GM19438 (cell line): ENCODE measurements around the gene TCF4.

Experiments
- ATAC-seq: cut with Tn5 transposase; IDR thresholded peaks from one replicate; pipeline ENCODE4 v1.9.1; 2021; ENCODE audit warnings: low read depth; ENCODE audit not compliant: unreplicated experiment

TCF4 gene

GRCh38 chr18:55316486-55317184 is 271.4 kb downstream of the TCF4 start:
- no peak for ATAC-seq

GRCh38 chr18:55314615-55315237 is 273.3 kb downstream of the TCF4 start:
- no peak for ATAC-seq

GRCh38 chr18:55314031-55314430 is 274.0 kb downstream of the TCF4 start:
- ATAC-seq: no peak

- ATAC-seq: no peak
These were observed 277.1 kb downstream of the TCF4 start for GRCh38 chr18:55310863-55311262.

GRCh38 chr18:55310044-55310676 is 277.8 kb downstream of the TCF4 start:
- no peak for ATAC-seq

GRCh38 chr18:55309249-55309648 is 278.7 kb downstream of the TCF4 start:
- no peak for ATAC-seq

GRCh38 chr18:55307505-55307904 is 280.5 kb downstream of the TCF4 start:
- ATAC-seq: peak; percentile 43

- ATAC-seq: no peak
These were observed 281.5 kb downstream of the TCF4 start for GRCh38 chr18:55306359-55307024.

GRCh38 chr18:55302167-55302833 is 285.7 kb downstream of the TCF4 start:
- ATAC-seq: no peak

GRCh38 chr18:55301824-55302166 is 286.2 kb downstream of the TCF4 start:
- no peak for ATAC-seq

- ATAC-seq: peak; percentile 44
These were observed 287.0 kb downstream of the TCF4 start for GRCh38 chr18:55300936-55301531.

- no peak for ATAC-seq
These were observed 287.5 kb downstream of the TCF4 start for GRCh38 chr18:55300421-55300935.

- no peak for ATAC-seq
These were observed 291.2 kb downstream of the TCF4 start for GRCh38 chr18:55296778-55297177.

- ATAC-seq: no peak
These were observed 291.9 kb downstream of the TCF4 start for GRCh38 chr18:55296115-55296514.

- ATAC-seq: no peak
These were observed 297.1 kb downstream of the TCF4 start for GRCh38 chr18:55290898-55291297.

GRCh38 chr18:55289775-55290174 is 298.2 kb downstream of the TCF4 start:
- peak; percentile 68 for ATAC-seq

- ATAC-seq: no peak
These were observed 298.9 kb downstream of the TCF4 start for GRCh38 chr18:55289048-55289447.

- ATAC-seq: no peak
These were observed 299.8 kb downstream of the TCF4 start for GRCh38 chr18:55287935-55288868.

- ATAC-seq: no peak
These were observed 300.7 kb downstream of the TCF4 start for GRCh38 chr18:55287149-55287806.
